Ovary (tissue), 3 donors: ENCODE results near the gene DNAJC16.

Source experiments
- EP300 ChIP-seq: sonication (generic); formaldehyde crosslinking; IDR thresholded peaks from one replicate; pipeline ENCODE4 v1.6.1; 2017; ENCODE audit warnings: antibody characterized with exemption
- POLR2A ChIP-seq: fragments of 450-650 bp; IDR thresholded peaks from one replicate; pipeline ENCODE4 v1.6.1; 2017; ENCODE audit warnings: antibody characterized with exemption, mild to moderate bottlenecking, moderate library complexity
- TF ChIP-seq, protein P1 (sequence below), 3 donors: fragments of 450-650 bp in 2 of 3; fragments of 200-600 bp in 1 of 3; IDR thresholded peaks; one replicate each; pipeline versions ENCODE4 v1.5.1 to v1.8.0; 2016 to 2022; ENCODE audit warnings: antibody characterized with exemption in 3 of 3, mild to moderate bottlenecking in 1 of 3
- donor health status: DM: no; HTN: no; CAD: no.

DNA sequence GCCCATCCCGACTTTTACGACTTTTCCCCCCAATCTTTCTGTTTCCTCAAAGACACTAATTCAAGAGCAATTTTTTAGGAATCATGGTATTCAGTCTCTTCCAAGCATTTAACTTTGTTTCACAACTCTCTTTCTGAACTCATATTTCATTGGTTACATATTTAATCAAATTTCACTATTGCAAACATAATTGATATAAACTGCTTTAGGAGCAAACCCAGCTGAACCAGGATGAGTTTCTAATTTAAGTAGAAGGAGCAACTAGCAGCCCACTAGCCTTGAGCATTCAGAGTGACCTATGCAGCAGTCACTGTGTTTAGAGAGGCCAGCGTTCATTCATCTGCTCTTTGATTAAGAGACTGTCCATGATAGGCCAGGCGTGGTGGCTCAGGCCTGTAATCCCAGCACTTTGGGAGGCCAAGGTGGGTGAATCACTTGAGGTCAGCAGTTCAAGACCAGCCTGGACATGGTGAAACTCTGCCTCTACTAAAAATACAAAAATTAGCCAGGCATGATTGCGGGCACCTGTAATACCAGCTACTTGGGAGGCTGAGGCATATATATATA lies 48.9 kb upstream of the DNAJC16 start:
- TF ChIP-seq, protein P1, sequence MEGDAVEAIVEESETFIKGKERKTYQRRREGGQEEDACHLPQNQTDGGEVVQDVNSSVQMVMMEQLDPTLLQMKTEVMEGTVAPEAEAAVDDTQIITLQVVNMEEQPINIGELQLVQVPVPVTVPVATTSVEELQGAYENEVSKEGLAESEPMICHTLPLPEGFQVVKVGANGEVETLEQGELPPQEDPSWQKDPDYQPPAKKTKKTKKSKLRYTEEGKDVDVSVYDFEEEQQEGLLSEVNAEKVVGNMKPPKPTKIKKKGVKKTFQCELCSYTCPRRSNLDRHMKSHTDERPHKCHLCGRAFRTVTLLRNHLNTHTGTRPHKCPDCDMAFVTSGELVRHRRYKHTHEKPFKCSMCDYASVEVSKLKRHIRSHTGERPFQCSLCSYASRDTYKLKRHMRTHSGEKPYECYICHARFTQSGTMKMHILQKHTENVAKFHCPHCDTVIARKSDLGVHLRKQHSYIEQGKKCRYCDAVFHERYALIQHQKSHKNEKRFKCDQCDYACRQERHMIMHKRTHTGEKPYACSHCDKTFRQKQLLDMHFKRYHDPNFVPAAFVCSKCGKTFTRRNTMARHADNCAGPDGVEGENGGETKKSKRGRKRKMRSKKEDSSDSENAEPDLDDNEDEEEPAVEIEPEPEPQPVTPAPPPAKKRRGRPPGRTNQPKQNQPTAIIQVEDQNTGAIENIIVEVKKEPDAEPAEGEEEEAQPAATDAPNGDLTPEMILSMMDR (IDR thresholded peaks at IDR 0.05), result no peak
- no peak for TF ChIP-seq POLR2A
- TF ChIP-seq EP300, result no peak
